Activated B cell treated with CpG ODN at 0.5 μM for 24 hours (primary cell): ENCODE measurements around the gene WDR86. TPM values are rescaled to one million over a fixed set of nuclear protein-coding genes. Genes with fewer than 3 reads are reported as not detected.
A peak's percentile ranks its signal among the peaks of the same experiment; 100 is the strongest.

Experiments
- ATAC-seq: fragments of 200-7000 bp; cut with Tn5 transposase; one replicate; pipeline ENCODE4 v1.10.0; 2021; ENCODE audit warnings: low read depth, mild to moderate bottlenecking, moderate library complexity
- CTCF ChIA-PET: fragments of 350-600 bp; sonication (Branson Sonifier 250); formaldehyde crosslinking; loops from one replicate; lab custom pipeline; 2021; ENCODE audit warnings: antibody characterized with exemption; lab: Charles Lee
- POLR2A ChIA-PET: fragments of 350-600 bp; sonication (Branson Sonifier 250); formaldehyde crosslinking; loops from one replicate; lab custom pipeline; 2021; ENCODE audit warnings: antibody characterized with exemption; lab: Charles Lee
- DNase-seq: peaks from one replicate; pipeline ENCODE4 v3.0.0; 2022
- H3K27ac Mint-ChIP-seq: one replicate; pipeline ENCODE4 v1.8.0; 2020; ENCODE audit warnings: mixed read lengths
- H3K27me3 Mint-ChIP-seq: one replicate; pipeline ENCODE4 v1.8.0; 2021; ENCODE audit warnings: mixed read lengths
- H3K36me3 Mint-ChIP-seq: one replicate; pipeline ENCODE4 v1.8.0; 2021; ENCODE audit warnings: low read depth, mixed read lengths
- H3K4me1 Mint-ChIP-seq: one replicate; pipeline ENCODE4 v1.8.0; 2021; ENCODE audit warnings: mixed read lengths
- H3K4me3 Mint-ChIP-seq: one replicate; pipeline ENCODE4 v1.8.0; 2020; ENCODE audit warnings: mild to moderate bottlenecking, mixed read lengths
- H3K9me3 Mint-ChIP-seq: one replicate; pipeline ENCODE4 v1.8.0; 2020; ENCODE audit warnings: mixed read lengths
- CTCF ChIP-seq: fragments of 200-600 bp; IDR thresholded peaks from one replicate; pipeline ENCODE4 v1.8.0; 2022; ENCODE audit warnings: antibody characterized with exemption, mild to moderate bottlenecking
- intact Hi-C: fragments of 100-400 bp; cut with micrococcal nuclease; formaldehyde crosslinking; loops from one replicate; pipeline ENCODE4 v1.15.1; 2024
- total RNA-seq: library from RNA; stranded (reverse); gene quantifications from 2 replicates; pipeline ENCODE4 v1.2.3, GENCODE V29; 2022

WDR86 gene
- total RNA-seq, 1 donor from 2014 or later: 0.33 TPM

GRCh38 chr7:151343516-151343915 is 66.3 kb downstream of the WDR86 start:
- H3K36me3 Mint-ChIP-seq: peaks cover 37% of the 10 kb centered on the region
- H3K4me1 Mint-ChIP-seq: peaks cover 57% of the 10 kb centered on the region
- intact Hi-C loops: loop anchor here (5.0 to 10.0 kb wide), 4 partner anchors 289 to 1629 kb away; partner anchors contain the start of genes CDK5, SLC4A2 and XRCC2
- DNase-seq (no peak), ATAC-seq (no peak)
- H3K9me3 Mint-ChIP-seq: peaks cover 2% of the 10 kb centered on the region
- POLR2A ChIA-PET: interaction anchor here (0.5 to 1.1 kb wide), 2 partner anchors 8 to 28 kb away, joined by 3 to 5 read pairs; no protein-coding TSS in a partner anchor
- H3K27me3 Mint-ChIP-seq: no peaks in the 10 kb centered on the region
- no peak for TF ChIP-seq CTCF
- H3K27ac Mint-ChIP-seq: peak overlapping the region; percentile 86
- CTCF ChIA-PET: interaction anchor here (0.8 to 4.7 kb wide), 2 partner anchors 8 to 27 kb away, joined by 4 to 34 read pairs; no protein-coding TSS in a partner anchor
- peak overlapping the region; percentile 86 for H3K4me3 Mint-ChIP-seq

GRCh38 chr7:151342811-151343210 is 67.0 kb downstream of the WDR86 start:
- TF ChIP-seq CTCF: no peak
- peak overlapping the region; percentile 86 for H3K4me3 Mint-ChIP-seq
- CTCF ChIA-PET: interaction anchor here (0.5 to 4.7 kb wide), 3 partner anchors 9 to 33 kb away, joined by 3 to 34 read pairs (median 4); no protein-coding TSS in a partner anchor
- DNase-seq (no peak), ATAC-seq (no peak)
- peaks cover 2% of the 10 kb centered on the region for H3K9me3 Mint-ChIP-seq
- POLR2A ChIA-PET: interaction anchor here (1.1 kb wide), 1 partner anchor 9 kb away, joined by 5 read pairs; no protein-coding TSS in a partner anchor
- peak overlapping the region; percentile 86 for H3K27ac Mint-ChIP-seq
- H3K36me3 Mint-ChIP-seq: peaks cover 33% of the 10 kb centered on the region
- intact Hi-C loops: loop anchor here (1.0 to 10.0 kb wide), 5 partner anchors 7 to 1628 kb away; partner anchors contain the start of genes CDK5, SLC4A2 and XRCC2
- H3K4me1 Mint-ChIP-seq: peaks cover 52% of the 10 kb centered on the region
- H3K27me3 Mint-ChIP-seq: no peaks in the 10 kb centered on the region

GRCh38 chr7:151342102-151342646 is 67.7 kb downstream of the WDR86 start:
- Mint-ChIP-seq H3K27ac (peak overlapping the region; percentile 86), H3K4me1 (peaks cover 50% of the 10 kb centered on the region), H3K9me3 (peaks cover 2% of the 10 kb centered on the region), H3K27me3 (no peaks in the 10 kb centered on the region), H3K4me3 (peak overlapping the region; percentile 86), H3K36me3 (peaks cover 26% of the 10 kb centered on the region)
- intact Hi-C loops: loop anchor here (1.0 to 10.0 kb wide), 5 partner anchors 8 to 1627 kb away; partner anchors contain the start of genes CDK5, SLC4A2 and XRCC2
- ChIA-PET CTCF (interaction anchor here (4.7 to 4.9 kb wide), 2 partner anchors 9 to 26 kb away, joined by 27 to 34 read pairs; no protein-coding TSS in a partner anchor), POLR2A (interaction anchor here (0.6 to 2.1 kb wide), 9 partner anchors 9 to 314 kb away, joined by 3 to 20 read pairs (median 5); partner anchors contain the start of genes ABCB8, ABCF2, CHPF2 and RHEB)
- no peak for TF ChIP-seq CTCF
- DNase-seq (no peak), ATAC-seq (peak; percentile 40)

- H3K4me3 Mint-ChIP-seq: peak within 1 kb of the TSS; percentile 86
These were observed 68.3 kb downstream of the WDR86 start, which contains the start of gene NUB1 for GRCh38 chr7:151341357-151342101. NUB1 (plus strand) TSS chr7:151341812; CDS start chr7:151345350, 3,538 bp downstream.

More at GRCh38 chr7:151341357-151342101, 68.3 kb downstream of the WDR86 start, which contains the start of gene NUB1:
- ATAC-seq (peak; percentile 90), DNase-seq (peak; percentile 99)
- TF ChIP-seq CTCF: no peak
- H3K27me3 Mint-ChIP-seq: no peaks in the 10 kb centered on the region
- intact Hi-C loops: loop anchor here (1.0 to 10.0 kb wide), 8 partner anchors 9 to 1627 kb away; partner anchors contain the start of genes ABCB8, CDK5, CHPF2 and SLC4A2
- POLR2A ChIA-PET: interaction anchor here (0.6 to 2.1 kb wide), 8 partner anchors 9 to 313 kb away, joined by 3 to 20 read pairs (median 4); partner anchors contain the start of genes ABCB8, ABCF2, CHPF2 and RHEB
- peaks cover 22% of the 10 kb centered on the region for H3K36me3 Mint-ChIP-seq
- H3K9me3 Mint-ChIP-seq: peaks cover 2% of the 10 kb centered on the region
- peaks cover 52% of the 10 kb centered on the region for H3K4me1 Mint-ChIP-seq
- CTCF ChIA-PET: interaction anchor here (0.7 to 4.9 kb wide), 4 partner anchors 9 to 97 kb away, joined by 3 to 34 read pairs (median 15); no protein-coding TSS in a partner anchor
- H3K27ac Mint-ChIP-seq: peak within 1 kb of the TSS; percentile 93
